Ammon's horn (tissue), 1 donor: ENCODE data around the gene HSD3B7.
A peak's percentile ranks its signal among the peaks of the same experiment; 100 is the strongest.

Experiments used
- DNase-seq: peaks from one replicate; pipeline ENCODE4 v3.0.0-alpha.2; 2016; ENCODE audit warnings: low spot score

Gene HSD3B7

GRCh38 chr16:31023627-31024226 is 38.7 kb downstream of the HSD3B7 start:
- DNase-seq = no peak

GRCh38 chr16:31025339-31025738 is 40.3 kb downstream of the HSD3B7 start:
- no peak for DNase-seq

DNA sequence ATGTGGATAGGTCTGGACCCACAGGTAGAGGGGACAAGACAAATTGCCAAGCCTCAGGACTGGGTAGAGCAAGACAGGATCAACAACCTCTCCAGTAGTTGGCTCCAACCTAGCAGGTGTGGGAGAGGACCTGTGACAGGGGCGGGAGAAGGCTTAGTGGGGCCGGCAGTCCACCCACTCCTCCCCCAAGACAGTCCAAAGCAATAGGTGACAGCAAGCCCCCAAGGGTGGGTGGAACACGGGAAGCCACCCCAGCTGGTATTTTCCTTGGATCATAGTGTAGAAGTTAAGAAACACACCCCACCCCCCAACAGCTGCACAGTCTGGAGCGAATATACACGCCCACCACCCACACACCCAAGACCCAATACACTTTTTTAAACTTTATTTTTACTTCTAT is 44.3 kb downstream of the HSD3B7 start:
- no peak for DNase-seq

DNA sequence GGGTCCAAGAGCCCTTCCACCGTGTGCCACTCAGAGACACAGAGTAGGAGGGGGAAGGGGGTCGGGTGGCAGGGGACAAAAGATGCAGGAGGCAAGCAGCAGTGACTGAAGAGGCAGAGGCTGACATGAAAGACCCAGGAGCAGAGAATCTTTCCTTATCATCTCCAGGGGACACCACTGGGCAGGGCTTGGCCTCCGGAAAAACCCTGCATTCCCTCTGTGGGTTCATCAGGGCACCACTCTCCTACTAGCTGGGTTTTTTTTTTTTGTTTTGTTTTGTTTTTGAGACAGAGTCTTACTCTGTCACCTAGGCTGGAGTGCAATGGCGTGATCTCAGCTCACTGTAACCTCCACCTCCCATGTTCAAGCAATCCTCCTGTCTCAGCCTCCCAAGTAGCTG is 46.3 kb downstream of the HSD3B7 start:
- DNase-seq = no peak

DNA sequence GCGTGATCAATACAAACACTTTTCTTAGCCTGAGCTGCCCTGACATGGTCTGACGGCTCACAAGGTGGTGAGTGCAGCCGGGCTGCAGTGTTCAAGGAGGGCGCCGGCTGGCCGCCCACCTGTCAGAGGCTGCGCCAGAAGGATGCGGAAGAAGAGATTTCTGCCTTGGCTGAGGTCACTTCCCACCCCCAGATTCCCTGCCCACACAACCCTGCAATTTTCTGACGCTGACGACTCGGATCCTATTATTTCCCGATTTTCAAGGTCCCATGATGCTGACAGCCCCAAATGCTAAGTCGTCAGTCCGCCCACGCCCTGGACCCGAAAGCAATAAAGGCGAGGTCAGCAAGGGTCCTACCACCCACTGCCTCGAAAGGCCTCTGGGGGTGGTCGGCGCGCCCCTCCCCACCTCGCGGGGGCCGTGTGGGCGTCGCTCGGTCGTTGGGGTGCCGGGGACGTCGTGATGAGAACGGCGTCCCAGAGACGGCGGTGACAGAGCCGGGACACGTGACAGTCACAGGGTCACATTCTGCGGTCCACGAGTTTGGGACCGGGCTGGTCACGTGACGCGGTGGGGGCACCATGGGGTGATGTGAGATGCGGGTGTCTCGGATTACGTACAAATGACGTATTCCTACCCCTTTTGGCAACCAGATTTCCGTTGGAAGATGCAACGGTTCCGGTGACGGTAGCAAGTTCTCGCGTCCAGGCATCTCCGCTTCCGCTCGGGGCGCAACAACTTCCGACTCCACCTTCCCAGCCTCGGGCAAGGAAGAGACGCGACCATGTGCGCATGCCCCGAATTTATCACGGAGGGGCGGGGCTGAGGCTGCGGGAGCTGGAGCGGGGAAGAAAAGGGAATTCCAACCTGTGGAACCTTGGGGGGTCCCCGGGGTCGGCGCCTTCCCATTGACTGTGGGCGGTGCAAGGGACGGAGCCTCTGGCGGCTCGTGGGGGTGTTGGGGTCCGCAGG is 48.0 kb downstream of the HSD3B7 start, which contains the start of gene STX4:
Gene STX4, plus strand, starts transcription at position 823 of the 973 bp plus-strand sequence. CDS start 248 bp downstream, outside the sequence.
- peak; percentile 99 for DNase-seq

- peak; percentile 95 for DNase-seq
Observed at GRCh38 chr16:31033709-31034492, 48.9 kb downstream of the HSD3B7 start.

- peak; percentile 40 for DNase-seq
Observed at GRCh38 chr16:31036691-31037090, 51.7 kb downstream of the HSD3B7 start.
